ENCODE results near the gene KCNJ10. TPM values are rescaled to one million over a fixed set of nuclear protein-coding genes. Genes with fewer than 3 reads are reported as not detected.

Gene KCNJ10
- total and polyA plus RNA-seq, 2 of the 13 experiments (the other 11 are each of a cell fraction or from before 2014, with no cell fraction given) = 4.4 to 10.3 TPM

- intact Hi-C loops (cut with micrococcal nuclease; ENCODE audit: unreplicated experiment) (no loop called here), in situ Hi-C loops (cut with HindIII; ENCODE audit: extremely low pct_ligation_motif_present, low pct_unique_long_range_greater_than_20kb) (no loop called here)
- CTCF ChIA-PET (ENCODE audit: low intra/inter-chr PET ratio, low total read pairs) = no interaction called here
- Histone ChIP-seq H3K4me2 (ENCODE audit: low read depth, low read length) (no peak overlapping the region), H3K79me2 (ENCODE audit: insufficient read depth, low read length) (no peaks in the 10 kb centered on the region), H3K4me1 (ENCODE audit: insufficient read depth, low read length) (no peaks in the 10 kb centered on the region), H3K27ac (ENCODE audit: extremely low read length, insufficient read depth, low read length) (no peak overlapping the region), H3K4me3 (replicated peaks in 1 of 3; ENCODE audit: insufficient read depth in 1 of 3, low read depth in 2 of 3, low read length in 3 of 3) (no peak overlapping the region), H2AFZ (ENCODE audit: low read length) (no peak overlapping the region), H4K20me1 (ENCODE audit: insufficient read depth, low read length) (no peaks in the 10 kb centered on the region), H3K36me3 (replicated peaks in 1 of 2; ENCODE audit: control insufficient read depth in 1 of 2, insufficient read depth in 2 of 2, low read length in 2 of 2) (no peaks in the 10 kb centered on the region), H3K9me3 (ENCODE audit: low read length) (no peaks in the 10 kb centered on the region), H3K27me3 (ENCODE audit: control insufficient read depth in 1 of 2, insufficient read depth in 2 of 2, low read length in 2 of 2) (peaks cover 0 to 5% of the 10 kb centered on the region in 2 experiments; a peak in 3 of 5 replicates), H3K9ac (ENCODE audit: insufficient read depth, low read depth, low read length) (no peak overlapping the region)
- POLR2A ChIA-PET = no interaction called here
- ATAC-seq (no peak), DNase-seq (ENCODE audit: low spot score) (no peak), FAIRE-seq (no peak)
- 33% methylated on average over 6 of the region's 6 CpGs for WGBS (ENCODE audit: low lambda C conversion rate)
- BruUV-seq (replicated peaks) = no TSS peak
- no peak for TF ChIP-seq ATF2 (CRISPR knock-in tag; IDR thresholded peaks at IDR 0.05)
- no peak for TF ChIP-seq ZNF234 (CRISPR knock-in tag; conservative IDR thresholded peaks at IDR 0.05)
- TF ChIP-seq SMAD9 (CRISPR knock-in tag; IDR thresholded peaks at IDR 0.05) = no peak
- TF ChIP-seq DMAP1 (CRISPR knock-in tag; IDR thresholded peaks at IDR 0.05) = no peak
- no peak for TF ChIP-seq SNAPC5 (CRISPR knock-in tag; IDR thresholded peaks at IDR 0.05; ENCODE audit: borderline replicate concordance)
- no peak for TF ChIP-seq MBNL3 (CRISPR knock-in tag; conservative IDR thresholded peaks at IDR 0.05)
- TF ChIP-seq RORA (CRISPR knock-in tag; IDR thresholded peaks at IDR 0.05) = no peak
- TF ChIP-seq POGZ (CRISPR knock-in tag; IDR thresholded peaks at IDR 0.05) = no peak
- no peak for TF ChIP-seq ZBTB39 (CRISPR knock-in tag; IDR thresholded peaks at IDR 0.05)
- no peak for TF ChIP-seq PREB (CRISPR knock-in tag; IDR thresholded peaks at IDR 0.05)
- TF ChIP-seq IKZF5 (CRISPR knock-in tag; IDR thresholded peaks at IDR 0.05) = no peak
- no peak for TF ChIP-seq ZNF275 (CRISPR knock-in tag; IDR thresholded peaks at IDR 0.05; ENCODE audit: borderline replicate concordance)
- TF ChIP-seq DR1 (CRISPR knock-in tag; IDR thresholded peaks at IDR 0.05) = no peak
- no peak for TF ChIP-seq ISX (CRISPR knock-in tag; conservative IDR thresholded peaks at IDR 0.05)
- TF ChIP-seq SNRNP70 (IDR thresholded peaks at IDR 0.05; ENCODE audit: low read depth, low read length) = no peak
- TF ChIP-seq ZNF879 (CRISPR knock-in tag; IDR thresholded peaks at IDR 0.05) = no peak
- no peak for TF ChIP-seq ZNF746 (CRISPR knock-in tag; IDR thresholded peaks at IDR 0.05)
- TF ChIP-seq ZNF20 (CRISPR knock-in tag; IDR thresholded peaks at IDR 0.05) = no peak
- no peak for TF ChIP-seq CAMTA2 (CRISPR knock-in tag; IDR thresholded peaks at IDR 0.05; ENCODE audit: borderline replicate concordance)
These were observed 84.5 kb downstream of the KCNJ10 start for GRCh38 chr1:159985473-159985872.

All from HepG2 (cell line).